ENCODE measurements around the gene QSOX1.

The QSOX1 gene

DNA sequence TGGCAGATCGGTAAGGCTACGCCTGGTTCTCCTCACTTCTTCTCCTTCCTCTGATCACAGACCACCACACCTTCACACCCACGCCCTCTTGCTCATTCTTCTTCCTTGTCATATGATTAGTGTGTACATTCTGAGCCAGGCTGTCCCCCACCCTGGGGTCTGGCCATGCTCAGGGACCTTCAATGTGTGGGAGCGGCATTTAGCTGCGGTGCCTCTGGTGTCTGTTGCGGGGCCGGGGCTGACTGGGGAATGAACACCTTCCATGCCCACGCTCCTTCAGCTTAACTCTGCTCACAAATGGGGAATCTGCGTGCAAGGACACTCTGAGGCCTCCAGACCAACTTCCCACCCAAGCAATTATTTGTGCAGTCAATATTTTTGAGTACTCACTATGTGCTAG, 29.4 kb downstream of the QSOX1 start:
- Histone ChIP-seq H3K4me2 (no peak overlapping the region), H3K4me3 (IDR thresholded peaks at IDR 0.05; ENCODE audit: insufficient read depth, low read depth, low read length) (no peak overlapping the region), H3K4me1 (ENCODE audit: low read depth, poor library complexity, severe bottlenecking) (no peaks in the 10 kb centered on the region), H3K27me3 (ENCODE audit: insufficient read depth, low read depth) (no peaks in the 10 kb centered on the region), H3K79me2 (ENCODE audit: insufficient read depth, low read depth) (no peaks in the 10 kb centered on the region), H3K36me3 (ENCODE audit: insufficient read depth) (no peaks in the 10 kb centered on the region), H2AFZ (ENCODE audit: low read depth) (no peak overlapping the region), H3K9ac (no peak overlapping the region), H3K27ac (no peak overlapping the region), H4K20me1 (ENCODE audit: insufficient read depth) (no peaks in the 10 kb centered on the region)
- TF ChIP-seq, protein P1, sequence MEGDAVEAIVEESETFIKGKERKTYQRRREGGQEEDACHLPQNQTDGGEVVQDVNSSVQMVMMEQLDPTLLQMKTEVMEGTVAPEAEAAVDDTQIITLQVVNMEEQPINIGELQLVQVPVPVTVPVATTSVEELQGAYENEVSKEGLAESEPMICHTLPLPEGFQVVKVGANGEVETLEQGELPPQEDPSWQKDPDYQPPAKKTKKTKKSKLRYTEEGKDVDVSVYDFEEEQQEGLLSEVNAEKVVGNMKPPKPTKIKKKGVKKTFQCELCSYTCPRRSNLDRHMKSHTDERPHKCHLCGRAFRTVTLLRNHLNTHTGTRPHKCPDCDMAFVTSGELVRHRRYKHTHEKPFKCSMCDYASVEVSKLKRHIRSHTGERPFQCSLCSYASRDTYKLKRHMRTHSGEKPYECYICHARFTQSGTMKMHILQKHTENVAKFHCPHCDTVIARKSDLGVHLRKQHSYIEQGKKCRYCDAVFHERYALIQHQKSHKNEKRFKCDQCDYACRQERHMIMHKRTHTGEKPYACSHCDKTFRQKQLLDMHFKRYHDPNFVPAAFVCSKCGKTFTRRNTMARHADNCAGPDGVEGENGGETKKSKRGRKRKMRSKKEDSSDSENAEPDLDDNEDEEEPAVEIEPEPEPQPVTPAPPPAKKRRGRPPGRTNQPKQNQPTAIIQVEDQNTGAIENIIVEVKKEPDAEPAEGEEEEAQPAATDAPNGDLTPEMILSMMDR (conservative IDR thresholded peaks at IDR 0.05; ENCODE audit: low read depth, low read length) = no peak

DNA sequence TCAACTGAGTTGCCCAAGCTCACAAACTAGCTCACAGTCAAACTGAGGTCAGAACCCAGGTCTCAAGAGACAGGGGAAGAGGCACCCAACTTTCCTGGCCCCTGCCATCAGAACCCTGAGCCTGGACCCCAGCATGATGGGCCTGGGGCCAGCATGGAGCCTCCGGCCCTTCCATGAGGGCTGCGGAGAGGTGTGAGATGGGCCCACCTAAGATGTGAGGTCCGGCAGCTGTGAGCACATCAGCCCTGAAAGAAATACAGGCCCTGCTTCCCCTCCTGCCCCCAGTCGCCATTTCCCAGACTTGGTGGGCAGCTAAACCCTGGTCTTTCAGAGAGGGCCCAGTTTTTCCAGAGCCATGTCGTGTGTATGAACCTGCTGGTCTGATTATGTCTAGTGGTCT, 30.6 kb downstream of the QSOX1 start:
- no peak overlapping the region for H3K27ac ChIP-seq
- no peaks in the 10 kb centered on the region for H3K27me3 ChIP-seq (ENCODE audit: insufficient read depth, low read depth)
- TF ChIP-seq, protein P1 (conservative IDR thresholded peaks at IDR 0.05; ENCODE audit: low read depth, low read length) = no peak
- H3K4me2 ChIP-seq = no peak overlapping the region
- H3K79me2 ChIP-seq (ENCODE audit: insufficient read depth, low read depth) = no peaks in the 10 kb centered on the region
- no peaks in the 10 kb centered on the region for H4K20me1 ChIP-seq (ENCODE audit: insufficient read depth)
- no peak overlapping the region for H3K4me3 ChIP-seq (IDR thresholded peaks at IDR 0.05; ENCODE audit: insufficient read depth, low read depth, low read length)
- no peak overlapping the region for H3K9ac ChIP-seq
- no peaks in the 10 kb centered on the region for H3K36me3 ChIP-seq (ENCODE audit: insufficient read depth)
- no peaks in the 10 kb centered on the region for H3K4me1 ChIP-seq (ENCODE audit: low read depth, poor library complexity, severe bottlenecking)
- no peak overlapping the region for H2AFZ ChIP-seq (ENCODE audit: low read depth)

DNA sequence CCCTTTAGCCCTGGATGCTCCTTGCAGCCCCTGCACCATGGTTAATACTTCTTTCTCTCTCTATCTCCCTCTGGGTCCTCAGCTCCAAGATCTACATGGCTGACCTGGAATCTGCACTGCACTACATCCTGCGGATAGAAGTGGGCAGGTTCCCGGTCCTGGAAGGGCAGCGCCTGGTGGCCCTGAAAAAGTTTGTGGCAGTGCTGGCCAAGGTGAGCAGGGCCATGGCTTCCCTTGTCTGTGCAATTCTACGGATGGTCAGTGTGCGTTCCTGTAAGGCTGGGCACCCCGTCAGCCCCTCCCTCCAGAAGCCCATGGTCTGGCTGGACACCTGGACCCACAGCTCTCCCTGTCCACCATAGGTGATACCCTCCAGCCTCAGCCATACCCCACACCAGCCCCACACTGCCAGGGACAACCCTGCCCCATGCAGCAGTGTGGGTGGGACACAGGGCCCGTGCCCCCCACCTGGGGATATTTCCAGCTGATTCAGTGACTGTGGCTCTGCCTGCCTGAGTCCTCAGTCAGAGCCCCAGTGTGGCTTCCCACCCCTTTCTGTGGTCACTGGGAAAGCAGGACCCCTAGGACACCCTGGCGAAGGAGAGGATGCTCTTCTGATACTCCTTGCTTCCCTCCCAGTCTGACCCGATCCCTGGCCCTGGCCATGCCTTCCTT, 31.4 kb downstream of the QSOX1 start:
- H3K4me2 ChIP-seq = no peak overlapping the region
- no peak overlapping the region for H2AFZ ChIP-seq (ENCODE audit: low read depth)
- no peak overlapping the region for H3K9ac ChIP-seq
- no peaks in the 10 kb centered on the region for H3K79me2 ChIP-seq (ENCODE audit: insufficient read depth, low read depth)
- no peak overlapping the region for H3K27ac ChIP-seq
- no peak overlapping the region for H3K4me3 ChIP-seq (IDR thresholded peaks at IDR 0.05; ENCODE audit: insufficient read depth, low read depth, low read length)
- no peaks in the 10 kb centered on the region for H3K27me3 ChIP-seq (ENCODE audit: insufficient read depth, low read depth)
- no peaks in the 10 kb centered on the region for H4K20me1 ChIP-seq (ENCODE audit: insufficient read depth)
- H3K4me1 ChIP-seq (ENCODE audit: low read depth, poor library complexity, severe bottlenecking) = no peaks in the 10 kb centered on the region
- TF ChIP-seq, protein P1 (conservative IDR thresholded peaks at IDR 0.05; ENCODE audit: low read depth, low read length) = no peak
- H3K36me3 ChIP-seq (ENCODE audit: insufficient read depth) = no peaks in the 10 kb centered on the region

DNA sequence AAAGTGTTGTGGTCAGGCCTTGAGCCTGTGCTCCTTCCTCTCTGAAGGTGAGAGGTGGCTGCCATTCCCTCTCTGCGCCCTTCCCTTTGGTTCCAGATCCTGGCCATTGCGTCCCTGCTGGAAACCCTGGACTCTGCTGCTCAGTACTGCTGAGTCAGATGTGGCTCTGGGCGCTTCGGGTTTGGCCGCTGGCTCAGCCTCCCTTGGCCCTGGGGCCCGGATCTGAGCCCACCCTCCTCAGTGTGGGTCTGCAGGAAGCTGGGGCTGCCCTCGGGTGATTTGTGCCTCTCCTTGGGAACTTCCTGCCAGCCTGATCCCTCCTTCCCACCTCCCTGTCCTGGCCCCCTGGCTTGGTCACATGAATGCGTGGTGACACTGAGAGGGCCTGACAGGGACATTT, 32.2 kb downstream of the QSOX1 start:
- H3K27ac ChIP-seq = no peak overlapping the region

More for the DNA sequence above, 32.2 kb downstream of the QSOX1 start:
- Histone ChIP-seq H3K4me2 (no peak overlapping the region), H3K4me3 (IDR thresholded peaks at IDR 0.05; ENCODE audit: insufficient read depth, low read depth, low read length) (no peak overlapping the region), H2AFZ (ENCODE audit: low read depth) (no peak overlapping the region), H3K9ac (no peak overlapping the region), H3K36me3 (ENCODE audit: insufficient read depth) (no peaks in the 10 kb centered on the region), H3K27me3 (ENCODE audit: insufficient read depth, low read depth) (no peaks in the 10 kb centered on the region), H3K79me2 (ENCODE audit: insufficient read depth, low read depth) (no peaks in the 10 kb centered on the region), H4K20me1 (ENCODE audit: insufficient read depth) (no peaks in the 10 kb centered on the region), H3K4me1 (ENCODE audit: low read depth, poor library complexity, severe bottlenecking) (no peaks in the 10 kb centered on the region)
- TF ChIP-seq, protein P1 (conservative IDR thresholded peaks at IDR 0.05; ENCODE audit: low read depth, low read length) = no peak

All from KMS-11 (cell line).